Peyer's patch (tissue), 4 donors: ENCODE data around the gene MACROD2. TPM values are rescaled to one million over a fixed set of nuclear protein-coding genes. Genes with fewer than 3 reads are reported as not detected.

Experiments
- DNase-seq, 3 donors: peaks; one replicate each; pipeline ENCODE4 v3.0.0-alpha.2; 2017 to 2019
- H3K27ac ChIP-seq, 4 donors: fragments of 200-600 bp; sonication (generic); one replicate each; pipeline ENCODE4 v1.5.1; 2016 to 2019
- H3K27me3 ChIP-seq, 2 donors: fragments of 200-600 bp; sonication (generic); one replicate each; pipeline ENCODE4 v1.5.1; 2019
- H3K36me3 ChIP-seq, 3 donors: fragments of 200-600 bp; sonication (generic); one replicate each; pipeline ENCODE4 v1.5.1; 2016 to 2019
- H3K4me1 ChIP-seq, 4 donors: fragments of 200-600 bp; sonication (generic); one replicate each; pipeline ENCODE4 v1.5.1; 2016 to 2019
- H3K4me3 ChIP-seq, 4 donors: fragments of 200-600 bp; sonication (generic); 1 replicate in 3 of 4; 2 replicates in 1 of 4; pipeline ENCODE4 v1.5.1; 2016 to 2019; ENCODE audit warnings: mild to moderate bottlenecking in 1 of 4
- H3K9me3 ChIP-seq, 4 donors: fragments of 200-600 bp; sonication (generic); one replicate each; pipeline ENCODE4 v1.5.1; 2016 to 2019; ENCODE audit warnings: mild to moderate bottlenecking in 1 of 4
- CTCF ChIP-seq, 6 experiments: fragments of 450-650 bp in 4 of 6; fragments of 200-600 bp in 2 of 6; sonication (generic) in 1 of 6; IDR thresholded peaks; one replicate each; pipeline ENCODE4 v1.5.1; 2017 to 2019; ENCODE audit warnings: antibody characterized with exemption in 6 of 6, mild to moderate bottlenecking in 3 of 6, moderate library complexity in 1 of 6
- POLR2A ChIP-seq, 2 donors: fragments of 450-650 bp; IDR thresholded peaks; one replicate each; pipeline ENCODE4 v1.5.1; 2017; ENCODE audit warnings: antibody characterized with exemption in 2 of 2, mild to moderate bottlenecking in 2 of 2, moderate library complexity in 2 of 2
- total RNA-seq, 4 donors: library from RNA; depleted of rRNA; stranded (reverse); fragments of >200 nt; gene quantifications; one replicate each; pipeline ENCODE4 v1.1.0, GENCODE V29; 2016

MACROD2 gene
- total RNA-seq, 4 donors from 2014 or later, result 2.5 to 10.7 (median 6.5) TPM

GRCh38 chr20:15098351-15098750 is 1103.0 kb downstream of the MACROD2 start:
- Histone ChIP-seq H3K4me1 (no peaks in the 10 kb centered on the region), H3K27ac (no peak overlapping the region), H3K27me3 (no peaks in the 10 kb centered on the region), H3K4me3 (no peak overlapping the region), H3K36me3 (no peaks in the 10 kb centered on the region), H3K9me3 (no peaks in the 10 kb centered on the region)
- TF ChIP-seq CTCF (IDR thresholded peaks at IDR 0.05) (no peak), POLR2A (IDR thresholded peaks at IDR 0.05) (no peak)
- DNase-seq, result no peak

- Histone ChIP-seq H3K36me3 (no peaks in the 10 kb centered on the region), H3K4me3 (no peak overlapping the region), H3K9me3 (no peaks in the 10 kb centered on the region), H3K27me3 (no peaks in the 10 kb centered on the region), H3K4me1 (no peaks in the 10 kb centered on the region), H3K27ac (no peak overlapping the region)
- TF ChIP-seq CTCF (IDR thresholded peaks at IDR 0.05) (no peak), POLR2A (IDR thresholded peaks at IDR 0.05) (no peak)
- no peak for DNase-seq
Measured at GRCh38 chr20:15099130-15099529, 1103.8 kb downstream of the MACROD2 start.

- no peak for DNase-seq
- Histone ChIP-seq H3K27me3 (no peaks in the 10 kb centered on the region), H3K36me3 (no peaks in the 10 kb centered on the region), H3K9me3 (no peaks in the 10 kb centered on the region), H3K4me1 (no peaks in the 10 kb centered on the region), H3K27ac (no peak overlapping the region), H3K4me3 (no peak overlapping the region)
- TF ChIP-seq CTCF (IDR thresholded peaks at IDR 0.05) (no peak), POLR2A (IDR thresholded peaks at IDR 0.05) (no peak)
Measured at GRCh38 chr20:15100506-15101160, 1105.3 kb downstream of the MACROD2 start.

GRCh38 chr20:15107931-15108330 is 1112.6 kb downstream of the MACROD2 start:
- no peak for TF ChIP-seq CTCF (IDR thresholded peaks at IDR 0.05)
- TF ChIP-seq POLR2A (IDR thresholded peaks at IDR 0.05), result no peak
- Histone ChIP-seq H3K4me1 (no peaks in the 10 kb centered on the region), H3K36me3 (no peaks in the 10 kb centered on the region), H3K4me3 (no peak overlapping the region), H3K27me3 (no peaks in the 10 kb centered on the region), H3K27ac (no peak overlapping the region), H3K9me3 (no peaks in the 10 kb centered on the region)
- DNase-seq, result no peak

- no peaks in the 10 kb centered on the region for H3K27me3 ChIP-seq
- TF ChIP-seq POLR2A (IDR thresholded peaks at IDR 0.05) (no peak), CTCF (IDR thresholded peaks at IDR 0.05) (no peak)
- no peak overlapping the region for H3K4me3 ChIP-seq
- no peaks in the 10 kb centered on the region for H3K36me3 ChIP-seq
- H3K27ac ChIP-seq, result no peak overlapping the region
- DNase-seq, result no peak
- H3K9me3 ChIP-seq, result no peaks in the 10 kb centered on the region
- no peaks in the 10 kb centered on the region for H3K4me1 ChIP-seq
Measured at GRCh38 chr20:15109494-15109893, 1114.2 kb downstream of the MACROD2 start.

GRCh38 chr20:15111654-15112053 is 1116.3 kb downstream of the MACROD2 start:
- Histone ChIP-seq H3K4me1 (no peaks in the 10 kb centered on the region), H3K27me3 (no peaks in the 10 kb centered on the region), H3K4me3 (no peak overlapping the region), H3K27ac (no peak overlapping the region), H3K36me3 (no peaks in the 10 kb centered on the region), H3K9me3 (no peaks in the 10 kb centered on the region)
- TF ChIP-seq POLR2A (IDR thresholded peaks at IDR 0.05), result no peak
- no peak for TF ChIP-seq CTCF (IDR thresholded peaks at IDR 0.05)
- DNase-seq, result no peak
